ENCODE results near the gene TFF2.

Gene TFF2

GRCh38 chr21:42321231-42321630, 29.6 kb downstream of the TFF2 start:
- H3K4me3 ChIP-seq (replicated peaks; ENCODE audit: low read depth, low read length): no peak overlapping the region

GRCh38 chr21:42320791-42321190, 30.0 kb downstream of the TFF2 start:
- no peak for DNase-seq (ENCODE audit: low read depth)
- TF ChIP-seq CTCF (IDR thresholded peaks at IDR 0.05; ENCODE audit: low read length, missing control alignments): no peak
- H3K4me3 ChIP-seq (replicated peaks; ENCODE audit: low read depth, low read length): no peak overlapping the region

More at GRCh38 chr21:42321231-42321630, 29.6 kb downstream of the TFF2 start:
- DNase-seq (ENCODE audit: low read depth): no peak
- no peak for TF ChIP-seq CTCF (IDR thresholded peaks at IDR 0.05; ENCODE audit: low read length, missing control alignments)

GRCh38 chr21:42319851-42320572, 30.8 kb downstream of the TFF2 start:
- H3K4me3 ChIP-seq (replicated peaks; ENCODE audit: low read depth, low read length): no peak overlapping the region
- DNase-seq (ENCODE audit: low read depth): no peak
- TF ChIP-seq CTCF (IDR thresholded peaks at IDR 0.05; ENCODE audit: low read length, missing control alignments): no peak

- no peak overlapping the region for H3K4me3 ChIP-seq (replicated peaks; ENCODE audit: low read depth, low read length)
- DNase-seq (ENCODE audit: low read depth): no peak
- TF ChIP-seq CTCF (IDR thresholded peaks at IDR 0.05; ENCODE audit: low read length, missing control alignments): no peak
Observed at GRCh38 chr21:42319376-42319775, 31.4 kb downstream of the TFF2 start.

GRCh38 chr21:42317826-42318746, 32.7 kb downstream of the TFF2 start:
- DNase-seq (ENCODE audit: low read depth): no peak
- TF ChIP-seq CTCF (IDR thresholded peaks at IDR 0.05; ENCODE audit: low read length, missing control alignments): no peak
- no peak overlapping the region for H3K4me3 ChIP-seq (replicated peaks; ENCODE audit: low read depth, low read length)

GRCh38 chr21:42317341-42317741, 33.5 kb downstream of the TFF2 start:
- TF ChIP-seq CTCF (IDR thresholded peaks at IDR 0.05; ENCODE audit: low read length, missing control alignments): no peak
- DNase-seq (ENCODE audit: low read depth): no peak

More at GRCh38 chr21:42317341-42317741, 33.5 kb downstream of the TFF2 start:
- H3K4me3 ChIP-seq (replicated peaks; ENCODE audit: low read depth, low read length): no peak overlapping the region
